GM20000 (cell line): ENCODE measurements around the gene CABP7.
A peak's percentile ranks its signal among the peaks of the same experiment; 100 is the strongest.

Source experiments
- DNase-seq: peaks from one replicate; pipeline ENCODE4 v3.0.0; 2012; ENCODE audit warnings: low spot score
- TF ChIP-seq, protein P1 (sequence below): IDR thresholded peaks from 2 replicates; pipeline ENCODE4 v1.5.1; 2012; ENCODE audit warnings: mild to moderate bottlenecking, control low read depth; ENCODE audit errors: extremely low read depth, missing control alignments

Gene CABP7

DNA sequence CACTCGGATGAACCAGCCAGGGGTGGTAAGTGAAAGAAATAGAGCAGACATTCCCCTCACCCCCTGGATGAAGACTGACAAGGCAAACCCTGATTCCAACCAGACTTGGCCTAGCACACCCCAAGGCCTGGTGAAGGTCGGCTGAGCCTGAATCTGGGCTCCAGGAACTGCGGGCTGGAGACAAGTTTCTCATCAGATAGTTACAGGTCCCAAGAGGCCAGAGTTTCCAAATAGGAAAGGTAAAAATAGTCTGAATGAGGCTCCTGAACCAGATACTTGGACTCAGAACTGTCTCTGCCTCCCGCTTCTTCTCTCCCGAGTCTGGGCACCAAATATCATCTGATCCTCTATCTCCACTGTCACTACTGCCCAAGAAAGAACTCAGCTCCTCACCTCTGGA is 39.2 kb downstream of the CABP7 start:
- TF ChIP-seq, protein P1, sequence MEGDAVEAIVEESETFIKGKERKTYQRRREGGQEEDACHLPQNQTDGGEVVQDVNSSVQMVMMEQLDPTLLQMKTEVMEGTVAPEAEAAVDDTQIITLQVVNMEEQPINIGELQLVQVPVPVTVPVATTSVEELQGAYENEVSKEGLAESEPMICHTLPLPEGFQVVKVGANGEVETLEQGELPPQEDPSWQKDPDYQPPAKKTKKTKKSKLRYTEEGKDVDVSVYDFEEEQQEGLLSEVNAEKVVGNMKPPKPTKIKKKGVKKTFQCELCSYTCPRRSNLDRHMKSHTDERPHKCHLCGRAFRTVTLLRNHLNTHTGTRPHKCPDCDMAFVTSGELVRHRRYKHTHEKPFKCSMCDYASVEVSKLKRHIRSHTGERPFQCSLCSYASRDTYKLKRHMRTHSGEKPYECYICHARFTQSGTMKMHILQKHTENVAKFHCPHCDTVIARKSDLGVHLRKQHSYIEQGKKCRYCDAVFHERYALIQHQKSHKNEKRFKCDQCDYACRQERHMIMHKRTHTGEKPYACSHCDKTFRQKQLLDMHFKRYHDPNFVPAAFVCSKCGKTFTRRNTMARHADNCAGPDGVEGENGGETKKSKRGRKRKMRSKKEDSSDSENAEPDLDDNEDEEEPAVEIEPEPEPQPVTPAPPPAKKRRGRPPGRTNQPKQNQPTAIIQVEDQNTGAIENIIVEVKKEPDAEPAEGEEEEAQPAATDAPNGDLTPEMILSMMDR, result no peak
- DNase-seq, result no peak

DNA sequence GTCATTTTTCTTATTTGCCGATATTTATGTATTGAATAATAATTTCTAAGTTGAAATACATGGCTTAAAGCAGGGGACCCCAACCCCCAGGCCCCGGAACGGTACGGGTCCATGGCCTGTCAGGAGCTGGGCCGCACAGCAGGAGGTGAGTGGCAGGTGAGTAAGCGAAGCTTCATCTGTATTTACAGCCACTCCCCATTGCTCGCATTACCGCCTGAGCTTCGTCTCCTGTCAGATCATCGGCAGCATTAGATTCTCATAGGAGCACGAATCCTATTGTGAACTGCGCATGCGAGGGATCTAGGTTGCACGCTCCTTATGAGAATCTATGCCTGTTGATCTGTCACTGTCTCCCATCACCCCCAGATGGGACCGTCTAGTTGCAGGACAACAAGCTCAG is 42.5 kb downstream of the CABP7 start:
- no peak for DNase-seq
- TF ChIP-seq, protein P1, result no peak

DNA sequence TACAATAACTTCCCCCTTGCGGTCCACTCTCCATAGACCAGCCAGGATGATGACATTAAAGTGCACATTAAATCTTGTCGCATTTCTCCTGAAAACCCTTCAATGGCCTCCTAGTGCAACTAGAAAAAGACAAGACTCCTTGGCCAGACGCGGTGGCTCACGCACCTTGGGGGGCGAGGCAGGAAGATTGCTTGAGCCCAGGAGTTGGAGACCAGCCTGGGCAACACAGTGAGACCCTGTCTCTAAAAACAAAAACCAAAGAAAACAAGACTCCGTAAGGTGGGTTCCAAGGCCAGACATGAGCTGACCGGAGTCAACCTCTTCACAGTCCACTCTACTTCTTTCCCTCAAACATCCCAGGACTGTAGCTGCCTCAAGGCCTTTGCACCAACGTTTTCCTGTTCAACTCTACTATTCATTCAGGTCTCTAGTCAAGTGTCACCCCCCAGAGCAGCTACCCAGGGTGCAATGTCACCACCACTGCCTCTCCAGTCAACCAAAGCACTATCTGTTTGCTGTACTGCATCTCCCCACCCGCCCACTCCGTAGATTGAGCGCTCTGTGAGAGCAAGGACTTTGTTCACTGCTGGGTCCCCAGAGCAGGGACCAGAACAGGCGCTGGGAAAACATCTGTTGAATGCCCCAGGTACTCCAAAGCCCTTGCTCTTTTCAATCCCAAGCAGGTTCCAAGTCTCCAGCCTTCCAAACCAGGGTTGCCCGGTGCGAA is 46.3 kb downstream of the CABP7 start:
- peak; percentile 36 for DNase-seq
- TF ChIP-seq, protein P1, result no peak

DNA sequence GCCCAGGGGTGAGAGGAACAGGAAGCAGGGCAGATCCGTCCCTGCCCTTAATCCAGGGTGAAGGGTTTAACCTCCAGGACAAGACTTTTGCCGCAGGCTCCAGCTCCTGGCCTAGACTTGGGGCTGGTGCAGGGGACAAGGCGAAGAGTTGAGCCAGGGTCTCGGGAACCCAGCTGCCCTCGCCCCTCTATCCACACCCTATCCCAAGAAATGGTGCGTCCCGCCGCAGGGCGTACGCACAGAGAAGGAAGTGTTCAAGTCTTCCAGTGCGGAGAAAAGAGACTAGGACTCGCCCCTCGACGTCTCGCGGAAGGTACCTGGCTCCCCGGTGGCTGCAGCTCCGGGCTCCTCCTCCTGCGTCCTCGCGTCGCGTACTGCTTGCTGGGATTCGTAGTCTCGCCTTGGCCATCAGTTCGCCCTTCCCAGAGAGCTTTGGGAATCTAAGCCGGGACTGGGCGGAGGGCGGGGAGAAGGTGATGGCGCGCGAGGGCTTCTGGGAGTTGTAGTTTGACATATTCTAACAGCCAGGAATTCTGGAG is 46.9 kb downstream of the CABP7 start, which contains the start of gene ZMAT5:
TSS of gene ZMAT5 (minus strand) at position 376 of the 539 bp plus-strand sequence. CDS start 18,463 bp downstream, outside the sequence.
- TF ChIP-seq, protein P1, result no peak
- DNase-seq, result peak; percentile 95

DNA sequence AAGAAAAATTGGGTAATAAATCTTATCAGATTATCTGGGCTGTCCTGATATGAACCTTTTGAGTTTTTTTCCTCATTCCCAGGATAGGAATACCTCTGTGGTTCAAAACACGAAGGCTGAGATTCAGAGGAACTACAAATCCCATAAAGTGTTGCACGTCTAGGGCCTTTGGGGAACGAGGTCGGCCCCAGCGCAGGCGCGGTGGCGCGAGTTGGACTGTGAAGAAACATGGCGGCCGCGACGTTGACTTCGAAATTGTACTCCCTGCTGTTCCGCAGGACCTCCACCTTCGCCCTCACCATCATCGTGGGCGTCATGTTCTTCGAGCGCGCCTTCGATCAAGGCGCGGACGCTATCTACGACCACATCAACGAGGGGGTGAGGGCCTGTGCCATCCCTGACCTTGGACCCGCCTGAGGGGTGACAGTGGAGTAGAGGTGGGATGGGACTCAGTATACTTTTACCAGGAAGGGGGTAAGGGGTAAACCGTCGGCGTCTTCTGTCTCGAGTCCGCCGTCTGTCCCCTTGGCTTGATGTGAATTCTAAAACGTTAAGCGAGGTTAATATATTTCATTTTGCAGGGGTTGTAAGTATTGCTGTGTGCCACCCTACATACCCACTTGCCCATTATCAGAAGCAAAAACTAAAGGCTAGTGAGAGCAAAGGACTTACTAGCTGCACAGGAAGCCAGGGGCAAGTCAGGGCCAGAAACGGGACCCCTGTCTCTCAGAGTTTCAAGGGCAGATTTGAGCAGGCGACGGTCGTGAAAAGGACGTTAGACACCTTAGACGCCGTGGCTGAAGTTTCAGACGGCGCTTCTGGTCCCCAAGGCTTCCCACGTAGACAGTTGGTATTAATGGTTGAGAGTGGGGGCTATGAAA is 47.6 kb downstream of the CABP7 start, which contains the start of gene UQCR10:
TSS of gene UQCR10 (plus strand) at position 199 of the 881 bp plus-strand sequence. CDS start at position 229, 30 bp downstream.
- TF ChIP-seq, protein P1, result no peak
- DNase-seq, result peak; percentile 90

DNA sequence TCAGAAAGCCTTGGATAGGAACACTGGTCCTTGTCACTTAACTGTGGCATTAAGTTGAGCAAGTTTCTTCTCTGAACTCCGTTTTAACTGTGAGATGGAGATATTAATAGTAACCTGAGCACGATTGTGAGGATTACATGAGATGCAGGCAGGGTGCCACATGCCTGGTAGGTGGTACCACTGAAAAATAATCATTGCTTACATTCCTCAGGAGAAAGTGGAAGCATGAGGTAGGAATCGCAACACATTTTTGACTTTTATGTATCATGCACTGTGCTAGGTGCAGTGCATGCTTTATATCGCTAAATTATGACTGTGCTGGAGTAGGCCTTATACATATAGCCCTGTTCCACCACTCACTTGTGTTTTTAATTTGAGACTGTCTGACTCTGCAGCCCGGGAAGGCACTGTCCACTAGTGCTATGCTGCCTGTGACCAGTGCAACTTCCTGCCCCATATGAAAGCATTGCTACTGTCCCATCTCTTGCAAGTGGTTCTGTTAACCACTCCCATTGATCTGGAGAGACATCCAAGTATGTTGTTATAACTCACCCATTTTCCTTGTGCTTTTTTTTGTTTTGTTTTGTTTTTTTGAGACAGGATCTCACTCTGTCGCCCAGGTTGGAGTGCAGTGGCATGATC is 48.4 kb downstream of the CABP7 start:
- TF ChIP-seq, protein P1, result no peak
- DNase-seq, result no peak
